Body of pancreas (tissue), 4 donors: ENCODE results near the gene NUDT13. TPM values are rescaled to one million over a fixed set of nuclear protein-coding genes. Genes with fewer than 3 reads are reported as not detected.
"Not testable (repeated sequence)": the region's sequence is repeated elsewhere in the genome, so short reads cannot be mapped to it uniquely, and the experiment has no call there.

Experiments
- ATAC-seq: fragments of 150-250 bp; one replicate; pipeline ENCODE4 v1.9.1; 2016
- DNase-seq, 4 donors: peaks; one replicate each; pipeline ENCODE4 v3.0.0-alpha.2; 2019
- H3K27ac ChIP-seq, 4 donors: fragments of 200-600 bp; sonication (generic); 1 replicate in 3 of 4; 2 replicates in 1 of 4; pipeline versions ENCODE4 v1.5.1 to v1.6.1; 2016 to 2019; ENCODE audit warnings: mild to moderate bottlenecking in 1 of 4, mixed read lengths in 1 of 4, moderate library complexity in 1 of 4
- H3K27me3 ChIP-seq, 2 donors: fragments of 200-600 bp; sonication (generic); one replicate each; pipeline ENCODE4 v1.6.0; 2016; ENCODE audit warnings: mild to moderate bottlenecking in 1 of 2
- H3K36me3 ChIP-seq, 2 donors: fragments of 200-600 bp; sonication (generic); replicated peaks in 1 of 2; 2 replicates each; pipeline ENCODE4 v1.5.1; 2016; ENCODE audit warnings: low read depth in 2 of 2; ENCODE audit not compliant: insufficient read depth in 1 of 2
- H3K4me1 ChIP-seq: fragments of 200-600 bp; sonication (generic); one replicate; pipeline ENCODE4 v1.6.0; 2016
- H3K4me3 ChIP-seq, 2 donors: fragments of 200-600 bp; sonication (generic); 1 replicate in 1 of 2; 2 replicates in 1 of 2; pipeline ENCODE4 v1.5.1; 2016 to 2019
- H3K9me3 ChIP-seq, 3 donors: fragments of 200-600 bp; sonication (generic); 1 replicate in 2 of 3; 2 replicates in 1 of 3; pipeline ENCODE4 v1.5.1; 2016
- POLR2A ChIP-seq, 3 donors: fragments of 450-650 bp; IDR thresholded peaks; one replicate each; pipeline ENCODE4 v1.6.1; 2016; ENCODE audit warnings: antibody characterized with exemption in 3 of 3, mild to moderate bottlenecking in 2 of 3
- WGBS, 2 donors: methylation state at CpG; one replicate each; pipeline ENCODE4 v1.1.5; 2017; 5-methylcytosine and 5-hydroxymethylcytosine counted together
- intact Hi-C: fragments of 100-400 bp; cut with DNase I; formaldehyde crosslinking; loops from one replicate; pipeline ENCODE4 v1.15.1; 2023
- total RNA-seq, 2 donors: library from RNA; depleted of rRNA; stranded (reverse); fragments of >200 nt; gene quantifications; one replicate each; pipeline ENCODE4 v1.1.0, GENCODE V29; 2016
- TF ChIP-seq, protein P1 (sequence below), 7 experiments: fragments of 450-650 bp in 4 of 7; fragments of 200-600 bp in 3 of 7; sonication (generic) in 3 of 7; IDR thresholded peaks; one replicate each; pipeline ENCODE4 v1.5.1; 2016 to 2019; ENCODE audit warnings: antibody characterized with exemption in 7 of 7

Gene NUDT13
- total RNA-seq, 2 donors from 2014 or later = 2.3 to 3.3 TPM

DNA sequence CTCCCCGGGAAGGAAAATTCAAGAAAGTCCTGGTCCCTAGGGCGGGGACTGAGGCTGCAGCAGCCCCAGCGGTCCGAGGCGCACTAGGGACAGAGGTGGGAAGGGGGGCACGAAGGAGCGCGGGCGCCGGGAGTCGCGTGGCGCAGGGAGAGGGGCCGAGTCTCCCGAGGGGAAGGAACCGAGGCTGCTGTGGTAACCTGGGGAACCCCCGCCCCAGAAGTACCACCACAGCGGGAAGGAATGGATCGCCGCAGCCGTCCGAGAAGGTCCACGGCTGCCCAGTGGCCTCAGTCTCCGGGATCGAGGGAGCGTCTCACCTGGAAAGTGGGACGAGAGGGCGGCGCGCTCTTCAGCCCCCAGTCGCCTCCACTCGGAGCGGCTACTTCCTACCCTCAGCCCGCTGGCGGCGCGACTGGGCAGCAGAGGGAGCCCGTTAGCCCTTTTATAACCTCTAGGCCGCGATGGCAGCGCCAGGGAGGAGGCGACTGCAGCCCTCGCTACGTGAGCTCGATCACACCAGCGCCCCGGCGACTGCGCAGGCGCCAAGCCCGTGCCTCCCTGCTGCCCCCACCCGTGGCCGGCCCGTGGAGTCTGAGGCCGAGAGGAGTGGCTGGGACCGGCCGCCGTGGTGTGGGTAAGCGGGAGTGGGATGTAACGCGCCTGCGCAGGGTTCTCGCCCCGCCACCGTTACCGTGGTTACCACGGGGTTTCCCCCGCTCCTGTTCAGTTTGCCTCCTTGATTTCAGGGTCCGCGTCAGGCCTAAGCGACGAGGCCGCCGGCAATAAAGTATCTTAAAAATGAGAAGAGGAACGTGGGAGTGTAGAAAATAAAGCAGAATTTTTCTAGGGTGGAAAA lies 13.6 kb upstream of the NUDT13 start, which contains the start of gene P4HA1:
Gene P4HA1 (minus strand): TSS at position 418 of the 856 bp plus-strand sequence. CDS start 21,983 bp downstream, outside the sequence.
- WGBS, 2 donors = 0 to 1% methylated on average over 22 to 75 of the region's 75 CpGs
- peak; percentile 98 to 100 (median 99) for DNase-seq
- Histone ChIP-seq H3K27ac (peak within 1 kb of the TSS; percentile 88 to 93 (median 90)), H3K36me3 (no peaks in the 10 kb centered on the region), H3K27me3 (no peaks in the 10 kb centered on the region), H3K4me3 (peak within 1 kb of the TSS; percentile 32 to 49), H3K4me1 (peaks cover 23% of the 10 kb centered on the region), H3K9me3 (no peaks in the 10 kb centered on the region)
- intact Hi-C loops = no loop called here
- peak; percentile 96 for ATAC-seq
- TF ChIP-seq, protein P1, sequence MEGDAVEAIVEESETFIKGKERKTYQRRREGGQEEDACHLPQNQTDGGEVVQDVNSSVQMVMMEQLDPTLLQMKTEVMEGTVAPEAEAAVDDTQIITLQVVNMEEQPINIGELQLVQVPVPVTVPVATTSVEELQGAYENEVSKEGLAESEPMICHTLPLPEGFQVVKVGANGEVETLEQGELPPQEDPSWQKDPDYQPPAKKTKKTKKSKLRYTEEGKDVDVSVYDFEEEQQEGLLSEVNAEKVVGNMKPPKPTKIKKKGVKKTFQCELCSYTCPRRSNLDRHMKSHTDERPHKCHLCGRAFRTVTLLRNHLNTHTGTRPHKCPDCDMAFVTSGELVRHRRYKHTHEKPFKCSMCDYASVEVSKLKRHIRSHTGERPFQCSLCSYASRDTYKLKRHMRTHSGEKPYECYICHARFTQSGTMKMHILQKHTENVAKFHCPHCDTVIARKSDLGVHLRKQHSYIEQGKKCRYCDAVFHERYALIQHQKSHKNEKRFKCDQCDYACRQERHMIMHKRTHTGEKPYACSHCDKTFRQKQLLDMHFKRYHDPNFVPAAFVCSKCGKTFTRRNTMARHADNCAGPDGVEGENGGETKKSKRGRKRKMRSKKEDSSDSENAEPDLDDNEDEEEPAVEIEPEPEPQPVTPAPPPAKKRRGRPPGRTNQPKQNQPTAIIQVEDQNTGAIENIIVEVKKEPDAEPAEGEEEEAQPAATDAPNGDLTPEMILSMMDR (IDR thresholded peaks at IDR 0.05) = peak; percentile 33 to 86 (median 76)
- peak; percentile 96 to 99 (median 99) for TF ChIP-seq POLR2A (IDR thresholded peaks at IDR 0.05)

DNA sequence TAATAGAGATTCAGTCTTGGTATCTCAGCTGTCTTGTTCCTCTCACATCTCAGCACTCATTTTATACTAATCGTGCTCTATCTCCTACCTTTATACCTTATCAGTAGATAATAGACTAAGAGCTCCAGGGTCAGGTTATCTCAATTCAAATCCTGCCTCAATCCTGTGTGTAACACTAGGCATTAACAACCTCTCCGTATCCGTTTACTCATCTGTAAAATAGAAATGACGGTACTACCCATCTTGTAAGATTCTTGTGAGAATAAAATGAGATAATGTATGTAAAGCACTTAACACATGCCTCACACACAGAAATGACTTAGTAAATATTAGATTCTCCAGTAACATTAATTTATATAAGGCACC lies 13.0 kb upstream of the NUDT13 start:
- Histone ChIP-seq H3K27ac (peak overlapping the region; percentile 88 to 93 (median 90)), H3K4me3 (no peak overlapping the region), H3K9me3 (no peaks in the 10 kb centered on the region), H3K36me3 (no peaks in the 10 kb centered on the region), H3K27me3 (no peaks in the 10 kb centered on the region), H3K4me1 (peaks cover 18% of the 10 kb centered on the region)
- 21 to 28% methylated on average over 4 of the region's 4 CpGs for WGBS, 2 donors
- ATAC-seq (no peak), DNase-seq (no peak)
- TF ChIP-seq, protein P1 (IDR thresholded peaks at IDR 0.05) = no peak
- TF ChIP-seq POLR2A (IDR thresholded peaks at IDR 0.05) = no peak
- intact Hi-C loops = no loop called here

DNA sequence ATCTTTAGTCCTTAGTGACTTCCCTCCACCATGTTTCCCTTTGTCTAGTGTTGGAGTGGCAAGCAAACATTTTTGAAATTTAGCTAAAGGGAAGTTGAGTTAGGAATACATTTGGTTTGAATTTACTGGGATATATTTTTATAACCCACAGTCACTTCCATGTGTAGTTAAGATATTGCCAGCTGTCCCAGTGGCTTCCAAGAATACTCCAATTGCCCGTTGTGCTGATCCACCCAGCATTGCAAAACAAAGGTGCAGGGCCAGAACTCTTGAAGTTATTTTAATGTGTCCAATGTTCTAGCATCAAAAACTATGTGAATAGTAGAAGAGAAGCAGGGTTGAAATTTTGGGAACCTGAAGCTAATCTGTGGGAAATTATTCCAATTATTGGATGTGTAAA lies 11.1 kb upstream of the NUDT13 start:
- ATAC-seq = no peak
- intact Hi-C loops = no loop called here
- WGBS, 2 donors = 90 to 91% methylated on average over 1 of the region's 1 CpG
- Histone ChIP-seq H3K36me3 (no peaks in the 10 kb centered on the region), H3K27ac (no peak overlapping the region), H3K4me3 (no peak overlapping the region), H3K27me3 (no peaks in the 10 kb centered on the region), H3K9me3 (no peaks in the 10 kb centered on the region), H3K4me1 (peaks cover 16% of the 10 kb centered on the region)
- TF ChIP-seq POLR2A (IDR thresholded peaks at IDR 0.05) = no peak
- TF ChIP-seq, protein P1 (IDR thresholded peaks at IDR 0.05) = no peak
- DNase-seq = no peak

DNA sequence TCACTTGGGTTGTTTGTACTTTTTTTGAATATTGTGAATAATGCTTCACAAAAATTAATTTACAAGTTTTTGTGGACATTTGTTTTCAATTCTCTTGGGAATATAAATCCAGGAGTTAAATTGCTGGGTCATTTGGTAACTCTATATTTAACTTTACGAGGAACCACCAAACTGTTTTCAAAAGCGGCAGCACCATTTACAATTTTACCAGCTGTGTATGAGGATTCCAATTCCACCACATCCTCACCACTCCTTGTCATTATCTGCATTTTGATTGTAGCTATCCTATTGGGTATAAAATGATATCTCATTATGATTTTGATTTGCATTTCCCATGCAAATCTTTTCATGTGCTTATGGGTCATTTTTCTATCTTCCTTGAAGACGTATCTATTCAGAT lies 4.0 kb upstream of the NUDT13 start:
- no peaks in the 10 kb centered on the region for H3K36me3 ChIP-seq
- no peaks in the 10 kb centered on the region for H3K9me3 ChIP-seq
- no peaks in the 10 kb centered on the region for H3K27me3 ChIP-seq
- H3K27ac ChIP-seq = no peak overlapping the region
- H3K4me1 ChIP-seq = peaks cover 4% of the 10 kb centered on the region
- DNase-seq (no peak), ATAC-seq (no peak)
- no peak for TF ChIP-seq POLR2A (IDR thresholded peaks at IDR 0.05)
- TF ChIP-seq, protein P1 (IDR thresholded peaks at IDR 0.05) = no peak
- intact Hi-C loops = loop anchor here (10.0 kb wide), 1 partner anchor 58 kb away; the partner anchor contains the start of genes ECD and FAM149B1
- H3K4me3 ChIP-seq = no peak overlapping the region
- 93 to 96% methylated on average over 3 of the region's 3 CpGs for whole genome bisulfite sequencing, 2 donors

DNA sequence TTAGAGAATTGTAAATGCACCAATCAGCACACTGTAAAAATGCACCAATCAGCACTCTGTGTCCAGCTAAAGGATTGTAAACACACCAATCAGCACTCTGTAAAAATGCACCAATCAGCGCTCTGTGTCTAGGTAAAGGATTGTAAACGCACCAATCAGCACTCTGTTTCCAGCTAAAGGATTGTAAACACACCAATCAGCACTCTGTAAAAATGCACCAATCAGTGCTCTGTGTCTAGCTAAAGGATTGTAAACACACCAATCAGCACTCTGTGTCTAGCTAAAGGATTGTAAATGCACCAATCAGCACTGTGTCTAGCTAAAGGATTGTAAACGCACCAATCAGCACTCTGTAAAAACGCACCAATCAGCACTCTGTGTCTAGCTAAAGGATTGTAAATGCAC lies 1.0 kb upstream of the NUDT13 start:
- H3K27me3 ChIP-seq, H3K27ac ChIP-seq, H3K4me1 ChIP-seq, H3K36me3 ChIP-seq, H3K9me3 ChIP-seq, DNase-seq, H3K4me3 ChIP-seq, ATAC-seq: not testable (repeated sequence)
- WGBS, 2 donors = 91 to 94% methylated on average over 4 of the region's 4 CpGs
- intact Hi-C loops = loop anchor here (10.0 kb wide), 1 partner anchor 56 kb away; the partner anchor contains the start of genes ECD and FAM149B1

DNA sequence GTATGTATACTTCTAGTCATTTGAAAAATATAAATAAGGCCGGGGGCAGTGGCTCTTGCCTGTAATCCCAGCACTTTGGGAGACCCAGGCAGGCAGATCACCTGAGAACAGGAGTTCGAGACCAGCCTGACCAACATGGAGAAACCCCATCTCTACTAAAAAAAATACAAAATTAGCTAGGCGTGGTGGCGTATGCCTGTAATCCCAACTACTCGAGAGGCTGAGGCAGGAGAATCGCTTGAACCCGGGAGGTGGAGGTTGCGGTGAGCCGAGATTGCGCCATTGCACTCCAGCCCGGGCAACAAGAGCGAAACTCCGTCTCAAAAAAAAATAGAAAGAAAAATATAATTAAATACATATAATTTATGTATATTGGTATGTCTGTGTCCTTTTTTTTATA lies 1.8 kb downstream of the NUDT13 start:
- H3K27ac ChIP-seq, H3K36me3 ChIP-seq, H3K4me3 ChIP-seq, intact Hi-C loops, H3K9me3 ChIP-seq, ATAC-seq, H3K4me1 ChIP-seq, H3K27me3 ChIP-seq, DNase-seq: not testable (repeated sequence)
- WGBS, 2 donors = 96 to 97% methylated on average over 13 of the region's 13 CpGs
